Upper lobe of left lung (tissue), 4 donors: ENCODE data around the gene OSBPL10.

Experiments
- POLR2A ChIP-seq, 4 donors: fragments of 450-650 bp; IDR thresholded peaks; one replicate each; pipeline ENCODE4 v1.5.1; 2016 to 2017; ENCODE audit warnings: antibody characterized with exemption in 4 of 4, mild to moderate bottlenecking in 2 of 4
- TF ChIP-seq, protein P1 (sequence below), 6 experiments: fragments of 450-650 bp in 4 of 6; fragments of 200-600 bp in 2 of 6; sonication (generic) in 2 of 6; IDR thresholded peaks; one replicate each; pipeline ENCODE4 v1.5.1; 2016 to 2019; ENCODE audit warnings: antibody characterized with exemption in 6 of 6

DNA sequence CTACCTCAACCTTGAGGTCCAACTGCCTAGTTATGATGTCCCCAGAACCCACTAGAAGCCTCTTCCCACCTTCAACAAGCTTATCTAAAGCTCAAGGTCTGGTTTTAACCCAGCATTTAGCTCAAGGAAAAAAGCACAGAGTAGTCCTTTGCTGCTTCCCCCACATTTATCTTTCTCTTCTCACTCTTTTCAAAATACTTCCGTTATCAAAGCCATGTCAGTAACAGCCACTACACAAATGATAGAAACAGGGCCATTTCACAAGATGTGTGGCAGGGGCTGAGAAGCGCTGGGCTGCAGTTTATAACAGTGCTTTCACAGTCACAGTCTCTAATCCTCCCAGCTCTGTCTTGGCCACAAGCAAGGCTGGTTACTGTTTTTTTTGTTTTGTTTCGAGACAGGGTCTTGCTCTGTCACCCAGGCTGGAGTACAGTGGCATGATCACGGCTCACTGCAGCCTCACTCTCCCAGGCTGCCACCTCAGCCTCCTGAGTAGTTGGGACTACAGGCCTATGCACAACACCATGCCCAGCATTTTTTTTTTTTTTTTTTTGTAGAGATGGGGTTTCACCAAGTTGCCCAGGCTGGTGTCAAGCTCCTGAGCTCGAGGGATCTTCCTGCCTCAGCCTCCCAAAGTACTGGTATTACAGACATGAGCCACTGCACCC is 218.8 kb downstream of the OSBPL10 start:
- TF ChIP-seq, protein P1, sequence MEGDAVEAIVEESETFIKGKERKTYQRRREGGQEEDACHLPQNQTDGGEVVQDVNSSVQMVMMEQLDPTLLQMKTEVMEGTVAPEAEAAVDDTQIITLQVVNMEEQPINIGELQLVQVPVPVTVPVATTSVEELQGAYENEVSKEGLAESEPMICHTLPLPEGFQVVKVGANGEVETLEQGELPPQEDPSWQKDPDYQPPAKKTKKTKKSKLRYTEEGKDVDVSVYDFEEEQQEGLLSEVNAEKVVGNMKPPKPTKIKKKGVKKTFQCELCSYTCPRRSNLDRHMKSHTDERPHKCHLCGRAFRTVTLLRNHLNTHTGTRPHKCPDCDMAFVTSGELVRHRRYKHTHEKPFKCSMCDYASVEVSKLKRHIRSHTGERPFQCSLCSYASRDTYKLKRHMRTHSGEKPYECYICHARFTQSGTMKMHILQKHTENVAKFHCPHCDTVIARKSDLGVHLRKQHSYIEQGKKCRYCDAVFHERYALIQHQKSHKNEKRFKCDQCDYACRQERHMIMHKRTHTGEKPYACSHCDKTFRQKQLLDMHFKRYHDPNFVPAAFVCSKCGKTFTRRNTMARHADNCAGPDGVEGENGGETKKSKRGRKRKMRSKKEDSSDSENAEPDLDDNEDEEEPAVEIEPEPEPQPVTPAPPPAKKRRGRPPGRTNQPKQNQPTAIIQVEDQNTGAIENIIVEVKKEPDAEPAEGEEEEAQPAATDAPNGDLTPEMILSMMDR (IDR thresholded peaks at IDR 0.05) = no peak
- TF ChIP-seq POLR2A (IDR thresholded peaks at IDR 0.05) = no peak
